ENCODE measurements around the gene THBS3. TPM values are rescaled to one million over a fixed set of nuclear protein-coding genes. Genes with fewer than 3 reads are reported as not detected.

Gene THBS3
- polyA plus RNA-seq, 1 donor from 2014 or later: 99.6 TPM

GRCh38 chr1:155177192-155177917 lies 30.3 kb downstream of the THBS3 start:
- TF ChIP-seq TAF1 (IDR thresholded peaks at IDR 0.05; ENCODE audit: low read depth) (no peak), RAD21 (conservative IDR thresholded peaks at IDR 0.05) (no peak), REST (IDR thresholded peaks at IDR 0.05; ENCODE audit: borderline replicate concordance) (no peak), MXI1 (conservative IDR thresholded peaks at IDR 0.05; ENCODE audit: poor library complexity, severe bottlenecking) (no peak), POLR2AphosphoS5 (IDR thresholded peaks at IDR 0.05) (no peak), EZH2 (IDR thresholded peaks at IDR 0.05; ENCODE audit: borderline replicate concordance, insufficient read depth, low read length, poor library complexity, severe bottlenecking) (no peak), EP300 (conservative IDR thresholded peaks at IDR 0.05; ENCODE audit: poor library complexity, severe bottlenecking) (no peak), SMC3 (conservative IDR thresholded peaks at IDR 0.05; ENCODE audit: poor library complexity) (no peak)
- TF ChIP-seq, protein P1, sequence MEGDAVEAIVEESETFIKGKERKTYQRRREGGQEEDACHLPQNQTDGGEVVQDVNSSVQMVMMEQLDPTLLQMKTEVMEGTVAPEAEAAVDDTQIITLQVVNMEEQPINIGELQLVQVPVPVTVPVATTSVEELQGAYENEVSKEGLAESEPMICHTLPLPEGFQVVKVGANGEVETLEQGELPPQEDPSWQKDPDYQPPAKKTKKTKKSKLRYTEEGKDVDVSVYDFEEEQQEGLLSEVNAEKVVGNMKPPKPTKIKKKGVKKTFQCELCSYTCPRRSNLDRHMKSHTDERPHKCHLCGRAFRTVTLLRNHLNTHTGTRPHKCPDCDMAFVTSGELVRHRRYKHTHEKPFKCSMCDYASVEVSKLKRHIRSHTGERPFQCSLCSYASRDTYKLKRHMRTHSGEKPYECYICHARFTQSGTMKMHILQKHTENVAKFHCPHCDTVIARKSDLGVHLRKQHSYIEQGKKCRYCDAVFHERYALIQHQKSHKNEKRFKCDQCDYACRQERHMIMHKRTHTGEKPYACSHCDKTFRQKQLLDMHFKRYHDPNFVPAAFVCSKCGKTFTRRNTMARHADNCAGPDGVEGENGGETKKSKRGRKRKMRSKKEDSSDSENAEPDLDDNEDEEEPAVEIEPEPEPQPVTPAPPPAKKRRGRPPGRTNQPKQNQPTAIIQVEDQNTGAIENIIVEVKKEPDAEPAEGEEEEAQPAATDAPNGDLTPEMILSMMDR (IDR thresholded peaks at IDR 0.05; ENCODE audit: poor library complexity, severe bottlenecking): no peak
- Histone ChIP-seq H3K9me3 (ENCODE audit: low read length) (no peaks in the 10 kb centered on the region), H3K36me3 (ENCODE audit: insufficient read depth, low read length) (peaks cover 13% of the 10 kb centered on the region), H4K20me1 (ENCODE audit: insufficient read depth) (no peaks in the 10 kb centered on the region), H3K9me2 (ENCODE audit: insufficient read depth, low read length) (no peaks in the 10 kb centered on the region), H3K79me2 (replicated peaks; ENCODE audit: insufficient read depth, low read length) (peaks cover 30% of the 10 kb centered on the region), H3K4me3 (ENCODE audit: low read length) (peak overlapping the region; percentile 93), H3F3A (ENCODE audit: insufficient read depth, low read length, poor library complexity, severe bottlenecking) (peaks cover 5% of the 10 kb centered on the region), H2AFZ (ENCODE audit: low read depth, low read length) (no peak overlapping the region), H3K27me3 (ENCODE audit: insufficient read depth, low read depth, low read length) (no peaks in the 10 kb centered on the region), H3K4me2 (ENCODE audit: low read length) (no peak overlapping the region), H3K9ac (ENCODE audit: low read length) (no peak overlapping the region), H3K27ac (ENCODE audit: low read length) (no peak overlapping the region)

GRCh38 chr1:155176544-155177071 lies 31.1 kb downstream of the THBS3 start:
- Histone ChIP-seq H3K4me2 (ENCODE audit: low read length) (no peak overlapping the region), H3K4me3 (ENCODE audit: low read length) (peak overlapping the region; percentile 93), H3K36me3 (ENCODE audit: insufficient read depth, low read length) (peaks cover 13% of the 10 kb centered on the region), H3K9me3 (ENCODE audit: low read length) (no peaks in the 10 kb centered on the region), H3K79me2 (replicated peaks; ENCODE audit: insufficient read depth, low read length) (peaks cover 37% of the 10 kb centered on the region), H3K9ac (ENCODE audit: low read length) (peak overlapping the region; percentile 100), H3K27ac (ENCODE audit: low read length) (peak overlapping the region; percentile 99), H3K9me2 (ENCODE audit: insufficient read depth, low read length) (no peaks in the 10 kb centered on the region), H2AFZ (ENCODE audit: low read depth, low read length) (no peak overlapping the region), H4K20me1 (ENCODE audit: insufficient read depth) (no peaks in the 10 kb centered on the region), H3F3A (ENCODE audit: insufficient read depth, low read length, poor library complexity, severe bottlenecking) (peaks cover 5% of the 10 kb centered on the region), H3K27me3 (ENCODE audit: insufficient read depth, low read depth, low read length) (no peaks in the 10 kb centered on the region)
- TF ChIP-seq MXI1 (conservative IDR thresholded peaks at IDR 0.05; ENCODE audit: poor library complexity, severe bottlenecking): peak; percentile 43
- peak; percentile 85 for TF ChIP-seq SMC3 (conservative IDR thresholded peaks at IDR 0.05; ENCODE audit: poor library complexity)
- peak; percentile 69 for TF ChIP-seq RAD21 (conservative IDR thresholded peaks at IDR 0.05)
- TF ChIP-seq EZH2 (IDR thresholded peaks at IDR 0.05; ENCODE audit: borderline replicate concordance, insufficient read depth, low read length, poor library complexity, severe bottlenecking): no peak
- TF ChIP-seq, protein P1 (IDR thresholded peaks at IDR 0.05; ENCODE audit: poor library complexity, severe bottlenecking): peak; percentile 90
- TF ChIP-seq EP300 (conservative IDR thresholded peaks at IDR 0.05; ENCODE audit: poor library complexity, severe bottlenecking): no peak

All from neural cell (in vitro differentiated cells).